ENCODE measurements around the gene DCAF5. TPM values are rescaled to one million over a fixed set of nuclear protein-coding genes. Genes with fewer than 3 reads are reported as not detected.

DCAF5 gene
- polyA plus RNA-seq, 3 donors, result 22.2 to 55.1 (median 30.6) TPM

DNA sequence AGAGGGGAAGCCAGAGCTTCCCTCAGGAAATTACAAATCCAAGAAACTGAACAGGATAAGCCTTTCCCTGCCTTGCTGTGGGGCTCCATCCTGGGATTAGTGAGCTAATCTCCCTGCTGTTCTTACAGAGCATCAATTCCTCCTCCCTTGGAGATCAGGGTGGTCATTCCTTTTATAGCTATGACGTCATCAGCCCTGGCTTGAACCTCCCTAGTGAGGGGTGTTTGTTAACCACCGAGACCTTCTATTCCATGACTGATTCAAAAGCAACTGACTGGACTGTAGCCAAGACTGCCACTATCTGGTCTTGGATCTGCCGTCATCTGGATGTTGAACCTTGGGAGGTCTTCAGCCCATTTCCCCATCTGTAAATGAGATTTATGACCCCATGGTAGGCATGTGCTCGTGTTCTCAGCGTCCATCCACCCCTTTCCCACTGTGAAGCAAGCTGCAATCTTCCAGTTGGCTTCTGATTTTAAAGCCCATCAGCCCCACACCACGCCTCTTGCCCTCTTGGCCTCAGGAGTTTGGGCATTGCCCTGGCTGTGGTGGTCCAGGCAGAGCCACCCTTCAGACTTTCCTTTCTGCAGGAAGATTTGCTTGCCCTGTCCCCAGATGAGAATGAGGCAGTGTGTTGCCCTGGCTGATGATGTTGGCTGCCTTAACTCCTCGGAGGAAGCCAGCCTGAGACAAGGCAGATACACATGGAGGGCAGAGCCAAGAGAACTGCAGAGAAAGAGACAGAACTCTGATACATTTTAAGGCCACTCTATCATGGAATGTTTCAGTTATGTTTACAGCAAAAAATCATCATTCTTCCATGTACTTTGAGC, 114.2 kb downstream of the DCAF5 start:
- Mint-ChIP-seq H3K4me3 (no peak overlapping the region), H3K27me3 (ENCODE audit: low read depth in 3 of 3) (peaks cover 2 to 7% (median 2%) of the 10 kb centered on the region in 3 donors), H3K36me3 (peaks cover 0 to 2% of the 10 kb centered on the region in 2 donors), H3K9me3 (peaks cover 0 to 6% (median 0%) of the 10 kb centered on the region in 7 donors), H3K4me1 (peaks cover 66% of the 10 kb centered on the region), H3K27ac (peak overlapping the region in 4 of 7 donors; percentile 11 to 63 (median 16))
- no peaks in the 10 kb centered on the region for H3K9me3 ChIP-seq (replicated peaks in 1 of 2; ENCODE audit: control insufficient read depth in 1 of 2, insufficient read depth in 1 of 2, low read length in 2 of 2)
- H3K27me3 ChIP-seq (ENCODE audit: control insufficient read depth in 2 of 2, insufficient read depth in 2 of 2, low read length in 2 of 2), result no peaks in the 10 kb centered on the region
- H3K36me3 ChIP-seq (replicated peaks in 1 of 2; ENCODE audit: control insufficient read depth in 1 of 2, insufficient read depth in 2 of 2, low read length in 2 of 2), result no peaks in the 10 kb centered on the region
- no peaks in the 10 kb centered on the region for H3K79me2 ChIP-seq (ENCODE audit: insufficient read depth, low read length)
- H3K27ac ChIP-seq (ENCODE audit: low read depth in 1 of 2, low read length in 2 of 2), result no peak overlapping the region
- TF ChIP-seq, protein P1, sequence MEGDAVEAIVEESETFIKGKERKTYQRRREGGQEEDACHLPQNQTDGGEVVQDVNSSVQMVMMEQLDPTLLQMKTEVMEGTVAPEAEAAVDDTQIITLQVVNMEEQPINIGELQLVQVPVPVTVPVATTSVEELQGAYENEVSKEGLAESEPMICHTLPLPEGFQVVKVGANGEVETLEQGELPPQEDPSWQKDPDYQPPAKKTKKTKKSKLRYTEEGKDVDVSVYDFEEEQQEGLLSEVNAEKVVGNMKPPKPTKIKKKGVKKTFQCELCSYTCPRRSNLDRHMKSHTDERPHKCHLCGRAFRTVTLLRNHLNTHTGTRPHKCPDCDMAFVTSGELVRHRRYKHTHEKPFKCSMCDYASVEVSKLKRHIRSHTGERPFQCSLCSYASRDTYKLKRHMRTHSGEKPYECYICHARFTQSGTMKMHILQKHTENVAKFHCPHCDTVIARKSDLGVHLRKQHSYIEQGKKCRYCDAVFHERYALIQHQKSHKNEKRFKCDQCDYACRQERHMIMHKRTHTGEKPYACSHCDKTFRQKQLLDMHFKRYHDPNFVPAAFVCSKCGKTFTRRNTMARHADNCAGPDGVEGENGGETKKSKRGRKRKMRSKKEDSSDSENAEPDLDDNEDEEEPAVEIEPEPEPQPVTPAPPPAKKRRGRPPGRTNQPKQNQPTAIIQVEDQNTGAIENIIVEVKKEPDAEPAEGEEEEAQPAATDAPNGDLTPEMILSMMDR (IDR thresholded peaks at IDR 0.05), result no peak
- H2AFZ ChIP-seq (ENCODE audit: insufficient read depth, low read depth, low read length, poor library complexity, severe bottlenecking), result no peak overlapping the region
- DNase-seq, result no peak
- WGBS (ENCODE audit: insufficient coverage), result 47% methylated on average over 5 of the region's 7 CpGs
- H3K4me3 ChIP-seq (replicated peaks in 1 of 3; ENCODE audit: low read depth in 2 of 3, low read length in 3 of 3), result no peak overlapping the region
- no peaks in the 10 kb centered on the region for H4K20me1 ChIP-seq (ENCODE audit: insufficient read depth, low read length)
- intact Hi-C loops (cut with micrococcal nuclease), result no loop called here
- no peak overlapping the region for H3K9ac ChIP-seq (ENCODE audit: insufficient read depth, low read length, poor library complexity, severe bottlenecking)
- H3K4me2 ChIP-seq (replicated peaks; ENCODE audit: extremely low read depth, low read length, poor library complexity, severe bottlenecking), result no peak overlapping the region
- peaks cover 48 to 51% of the 10 kb centered on the region in 2 donors for H3K4me1 ChIP-seq (ENCODE audit: control insufficient read depth in 1 of 2, insufficient read depth in 2 of 2, low read length in 2 of 2)

DNA sequence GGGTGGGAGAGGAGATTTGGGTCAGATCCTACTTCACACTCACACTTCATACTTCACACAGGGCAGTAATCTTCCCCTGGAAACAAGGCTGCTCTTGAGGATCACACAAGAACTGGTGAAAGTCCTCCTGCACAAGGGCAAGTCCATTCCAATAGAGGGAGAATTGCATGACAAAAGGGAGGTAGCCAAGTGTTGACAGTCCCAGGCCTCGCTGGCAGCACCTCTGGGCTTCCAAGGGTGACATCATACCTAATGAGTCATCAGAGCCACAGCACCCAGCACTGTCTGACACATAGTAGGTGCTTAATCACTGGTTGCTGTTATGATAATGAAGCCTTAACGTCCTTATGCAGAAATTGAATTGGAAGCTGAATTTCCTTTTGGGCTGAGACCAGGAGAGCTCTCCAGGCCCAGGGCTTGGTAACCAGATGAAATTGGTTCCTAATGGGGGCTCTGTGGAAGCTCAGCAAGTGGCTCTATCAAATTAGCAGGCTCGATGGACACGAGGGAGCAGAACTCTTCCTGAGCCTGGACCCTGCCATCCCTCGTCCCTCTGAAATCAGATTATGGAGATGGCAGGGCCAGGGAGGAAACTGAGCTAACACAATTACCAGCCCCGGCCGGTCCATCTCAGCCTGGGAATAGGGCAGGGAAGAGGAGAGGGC, 115.0 kb downstream of the DCAF5 start:
- TF ChIP-seq, protein P1 (IDR thresholded peaks at IDR 0.05), result no peak
- Histone ChIP-seq H3K79me2 (ENCODE audit: insufficient read depth, low read length) (no peaks in the 10 kb centered on the region), H3K4me1 (ENCODE audit: control insufficient read depth in 1 of 2, insufficient read depth in 2 of 2, low read length in 2 of 2) (peaks cover 41 to 44% of the 10 kb centered on the region in 2 donors), H3K9ac (ENCODE audit: insufficient read depth, low read length, poor library complexity, severe bottlenecking) (no peak overlapping the region), H3K36me3 (replicated peaks in 1 of 2; ENCODE audit: control insufficient read depth in 1 of 2, insufficient read depth in 2 of 2, low read length in 2 of 2) (no peaks in the 10 kb centered on the region), H3K4me2 (replicated peaks; ENCODE audit: extremely low read depth, low read length, poor library complexity, severe bottlenecking) (no peak overlapping the region), H2AFZ (ENCODE audit: insufficient read depth, low read depth, low read length, poor library complexity, severe bottlenecking) (no peak overlapping the region), H3K9me3 (replicated peaks in 1 of 2; ENCODE audit: control insufficient read depth in 1 of 2, insufficient read depth in 1 of 2, low read length in 2 of 2) (no peaks in the 10 kb centered on the region), H3K27me3 (ENCODE audit: control insufficient read depth in 2 of 2, insufficient read depth in 2 of 2, low read length in 2 of 2) (no peaks in the 10 kb centered on the region), H3K4me3 (replicated peaks in 1 of 3; ENCODE audit: low read depth in 2 of 3, low read length in 3 of 3) (no peak overlapping the region), H3K27ac (ENCODE audit: low read depth in 1 of 2, low read length in 2 of 2) (no peak overlapping the region), H4K20me1 (ENCODE audit: insufficient read depth, low read length) (no peaks in the 10 kb centered on the region)
- Mint-ChIP-seq H3K4me1 (peaks cover 59% of the 10 kb centered on the region), H3K9me3 (peaks cover 0 to 4% (median 0%) of the 10 kb centered on the region in 7 donors), H3K4me3 (no peak overlapping the region), H3K36me3 (peaks cover 0 to 2% of the 10 kb centered on the region in 2 donors), H3K27ac (peak overlapping the region in 2 of 7 donors; percentile 13 to 33), H3K27me3 (ENCODE audit: low read depth in 3 of 3) (peaks cover 2 to 7% (median 2%) of the 10 kb centered on the region in 3 donors)
- 79% methylated on average over 4 of the region's 7 CpGs for WGBS (ENCODE audit: insufficient coverage)
- DNase-seq, result peak; percentile 30 to 82 (median 45)
- intact Hi-C loops (cut with micrococcal nuclease), result no loop called here

Measured in CD14-positive monocyte (primary cell).